Thyroid gland (tissue), 4 donors: Measurements from ENCODE around the gene DHRS4L2.
"Not testable (repeated sequence)": the region's sequence is repeated elsewhere in the genome, so short reads cannot be mapped to it uniquely, and the experiment has no call there.

Source experiments
- POLR2A ChIP-seq, 2 donors: fragments of 450-650 bp; IDR thresholded peaks; one replicate each; pipeline ENCODE4 v1.6.1; 2017; ENCODE audit warnings: antibody characterized with exemption in 2 of 2, mild to moderate bottlenecking in 2 of 2, moderate library complexity in 1 of 2
- TF ChIP-seq, protein P1 (sequence below), 6 experiments: fragments of 200-600 bp in 3 of 6; fragments of 450-650 bp in 3 of 6; sonication (generic) in 3 of 6; IDR thresholded peaks; one replicate each; pipeline ENCODE4 v1.5.1; 2016 to 2019; ENCODE audit warnings: antibody characterized with exemption in 6 of 6, mild to moderate bottlenecking in 2 of 6, inconsistent platforms in 1 of 6, moderate library complexity in 1 of 6

DNA sequence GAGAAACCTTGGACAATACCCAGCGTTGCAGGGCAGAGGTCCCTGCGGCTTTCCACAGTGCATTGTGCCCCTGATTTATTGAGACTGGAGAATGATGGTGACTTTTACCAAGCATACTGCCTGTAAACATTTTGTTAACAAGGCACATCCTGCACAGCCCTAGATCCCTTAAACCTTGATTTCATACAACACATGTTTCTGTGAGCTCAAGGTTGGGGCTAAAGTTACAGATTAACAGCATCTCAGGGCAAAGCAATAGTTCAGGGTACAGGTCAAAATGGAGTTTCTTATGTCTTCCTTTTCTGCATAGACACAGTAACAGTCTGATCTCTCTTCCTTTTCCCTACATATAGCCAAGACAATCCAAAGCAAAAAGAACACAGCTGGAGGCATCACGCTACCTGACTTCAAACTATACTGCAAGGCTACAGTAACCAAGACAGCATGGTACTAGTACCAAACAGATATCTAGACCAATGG, 36.2 kb downstream of the DHRS4L2 start:
- TF ChIP-seq, protein P1, sequence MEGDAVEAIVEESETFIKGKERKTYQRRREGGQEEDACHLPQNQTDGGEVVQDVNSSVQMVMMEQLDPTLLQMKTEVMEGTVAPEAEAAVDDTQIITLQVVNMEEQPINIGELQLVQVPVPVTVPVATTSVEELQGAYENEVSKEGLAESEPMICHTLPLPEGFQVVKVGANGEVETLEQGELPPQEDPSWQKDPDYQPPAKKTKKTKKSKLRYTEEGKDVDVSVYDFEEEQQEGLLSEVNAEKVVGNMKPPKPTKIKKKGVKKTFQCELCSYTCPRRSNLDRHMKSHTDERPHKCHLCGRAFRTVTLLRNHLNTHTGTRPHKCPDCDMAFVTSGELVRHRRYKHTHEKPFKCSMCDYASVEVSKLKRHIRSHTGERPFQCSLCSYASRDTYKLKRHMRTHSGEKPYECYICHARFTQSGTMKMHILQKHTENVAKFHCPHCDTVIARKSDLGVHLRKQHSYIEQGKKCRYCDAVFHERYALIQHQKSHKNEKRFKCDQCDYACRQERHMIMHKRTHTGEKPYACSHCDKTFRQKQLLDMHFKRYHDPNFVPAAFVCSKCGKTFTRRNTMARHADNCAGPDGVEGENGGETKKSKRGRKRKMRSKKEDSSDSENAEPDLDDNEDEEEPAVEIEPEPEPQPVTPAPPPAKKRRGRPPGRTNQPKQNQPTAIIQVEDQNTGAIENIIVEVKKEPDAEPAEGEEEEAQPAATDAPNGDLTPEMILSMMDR (IDR thresholded peaks at IDR 0.05): not testable (repeated sequence)
- not testable (repeated sequence) for TF ChIP-seq POLR2A (IDR thresholded peaks at IDR 0.05)
